GM06990 (cell line): ENCODE data around the gene TMEM121B.

Experiments used
- DNase-seq: peaks from one replicate; pipeline ENCODE4 v3.0.0-alpha.2; 2011; ENCODE audit not compliant: insufficient read length; ENCODE audit errors: extremely low read depth
- H3K27me3 ChIP-seq: replicated peaks from 2 replicates; pipeline ENCODE4 v1.6.0; 2011; ENCODE audit warnings: low read length; ENCODE audit not compliant: control insufficient read depth, insufficient read depth
- H3K36me3 ChIP-seq: 2 replicates; pipeline ENCODE4 v1.5.1; 2011; ENCODE audit warnings: low read length; ENCODE audit not compliant: control insufficient read depth, insufficient read depth
- H3K4me3 ChIP-seq: replicated peaks from 2 replicates; pipeline ENCODE4 v1.5.1; 2011; ENCODE audit warnings: low read depth, mild to moderate bottlenecking, control low read depth, low read length
- TF ChIP-seq, protein P1 (sequence below): IDR thresholded peaks from 2 replicates; pipeline ENCODE4 v1.5.1; 2011; ENCODE audit warnings: low read length, control low read depth, mild to moderate bottlenecking, inconsistent platforms; ENCODE audit not compliant: insufficient read depth, poor library complexity, severe bottlenecking

TMEM121B gene

GRCh38 chr22:17086788-17087497 lies 34.2 kb downstream of the TMEM121B start:
- Histone ChIP-seq H3K27me3 (no peaks in the 10 kb centered on the region), H3K36me3 (no peaks in the 10 kb centered on the region), H3K4me3 (no peak overlapping the region)
- TF ChIP-seq, protein P1, sequence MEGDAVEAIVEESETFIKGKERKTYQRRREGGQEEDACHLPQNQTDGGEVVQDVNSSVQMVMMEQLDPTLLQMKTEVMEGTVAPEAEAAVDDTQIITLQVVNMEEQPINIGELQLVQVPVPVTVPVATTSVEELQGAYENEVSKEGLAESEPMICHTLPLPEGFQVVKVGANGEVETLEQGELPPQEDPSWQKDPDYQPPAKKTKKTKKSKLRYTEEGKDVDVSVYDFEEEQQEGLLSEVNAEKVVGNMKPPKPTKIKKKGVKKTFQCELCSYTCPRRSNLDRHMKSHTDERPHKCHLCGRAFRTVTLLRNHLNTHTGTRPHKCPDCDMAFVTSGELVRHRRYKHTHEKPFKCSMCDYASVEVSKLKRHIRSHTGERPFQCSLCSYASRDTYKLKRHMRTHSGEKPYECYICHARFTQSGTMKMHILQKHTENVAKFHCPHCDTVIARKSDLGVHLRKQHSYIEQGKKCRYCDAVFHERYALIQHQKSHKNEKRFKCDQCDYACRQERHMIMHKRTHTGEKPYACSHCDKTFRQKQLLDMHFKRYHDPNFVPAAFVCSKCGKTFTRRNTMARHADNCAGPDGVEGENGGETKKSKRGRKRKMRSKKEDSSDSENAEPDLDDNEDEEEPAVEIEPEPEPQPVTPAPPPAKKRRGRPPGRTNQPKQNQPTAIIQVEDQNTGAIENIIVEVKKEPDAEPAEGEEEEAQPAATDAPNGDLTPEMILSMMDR: no peak
- no peak for DNase-seq

- Histone ChIP-seq H3K4me3 (no peak overlapping the region), H3K27me3 (no peaks in the 10 kb centered on the region), H3K36me3 (no peaks in the 10 kb centered on the region)
- TF ChIP-seq, protein P1: no peak
- no peak for DNase-seq
Measured at GRCh38 chr22:17086296-17086695, 34.9 kb downstream of the TMEM121B start.

DNA sequence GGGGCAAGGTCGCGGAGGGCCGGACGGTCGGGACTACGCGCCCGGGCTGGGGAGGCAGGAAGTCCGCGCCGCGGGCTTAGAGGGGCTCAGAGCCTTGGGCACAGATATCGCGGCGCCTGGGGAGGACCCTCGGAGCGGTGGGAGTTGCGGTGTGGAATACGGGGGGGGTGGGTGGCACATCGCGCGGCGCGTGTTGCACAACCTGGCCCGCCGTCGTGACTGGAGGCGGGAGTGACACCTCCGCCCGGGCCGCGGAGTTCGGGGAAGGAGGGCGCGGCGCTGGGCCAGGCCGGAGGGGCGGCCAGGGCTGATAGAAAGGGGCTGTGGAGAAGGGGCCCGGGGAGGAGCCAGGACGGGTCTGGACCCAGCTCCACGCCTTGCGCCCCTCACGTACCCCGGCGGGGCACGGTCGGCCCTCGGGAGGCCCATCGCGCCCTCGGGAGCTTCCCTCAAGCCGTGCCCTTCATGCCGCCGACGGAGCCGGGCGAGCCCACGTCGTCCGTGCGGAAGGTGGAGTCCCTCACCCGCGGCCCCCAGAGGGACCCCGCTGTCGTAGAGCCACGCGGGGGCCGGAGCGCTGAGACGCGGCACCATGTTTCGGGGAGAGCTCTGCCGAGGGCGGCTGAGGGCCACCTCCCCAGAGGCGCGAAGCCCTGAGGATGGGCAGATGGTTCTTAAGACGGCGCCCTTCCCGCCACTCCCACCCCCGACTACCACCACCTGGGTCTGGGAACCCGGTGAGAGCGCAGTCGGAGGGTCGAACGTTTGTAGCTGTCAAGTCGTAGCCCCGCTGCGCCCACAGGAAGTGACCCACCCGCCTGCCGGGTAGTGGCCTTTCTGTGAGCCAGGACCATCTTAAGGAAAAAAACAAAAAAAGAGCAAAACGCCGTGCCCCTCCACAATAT lies 35.6 kb downstream of the TMEM121B start:
- Histone ChIP-seq H3K36me3 (no peaks in the 10 kb centered on the region), H3K4me3 (peak overlapping the region; percentile 85), H3K27me3 (no peaks in the 10 kb centered on the region)
- DNase-seq: peak; percentile 49
- TF ChIP-seq, protein P1: no peak

DNA sequence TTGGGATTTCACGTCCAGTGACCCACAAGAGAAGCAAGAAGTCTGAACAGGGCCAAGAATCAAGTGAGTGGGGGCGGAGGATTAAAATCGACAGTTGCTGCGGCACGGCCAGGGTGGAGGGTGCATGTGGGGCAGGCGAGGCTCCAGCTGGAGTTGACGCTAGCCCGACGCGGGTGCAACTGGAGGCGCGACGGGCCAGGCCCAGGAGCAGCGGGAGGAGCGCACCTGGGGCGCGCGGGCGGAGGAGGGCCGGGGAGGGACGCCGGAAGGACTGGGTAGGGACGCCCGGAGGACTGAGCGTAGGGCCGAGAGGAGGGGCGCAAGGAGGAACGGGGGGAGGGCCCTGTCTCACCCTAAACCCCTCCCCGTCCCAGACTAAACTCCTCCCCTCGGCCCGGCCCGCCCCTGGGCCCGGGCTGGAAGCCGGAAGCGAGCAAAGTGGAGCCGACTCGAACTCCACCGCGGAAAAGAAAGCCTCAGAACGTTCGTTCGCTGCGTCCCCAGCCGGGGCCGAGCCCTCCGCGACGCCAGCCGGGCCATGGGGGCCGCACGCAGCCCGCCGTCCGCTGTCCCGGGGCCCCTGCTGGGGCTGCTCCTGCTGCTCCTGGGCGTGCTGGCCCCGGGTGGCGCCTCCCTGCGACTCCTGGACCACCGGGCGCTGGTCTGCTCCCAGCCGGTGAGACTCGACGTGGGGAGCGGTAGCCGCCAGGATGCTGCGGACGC lies 36.4 kb downstream of the TMEM121B start, which contains the start of gene IL17RA:
Gene IL17RA, plus strand, starts transcription at position 447 of the 723 bp plus-strand sequence. Its CDS starts 92 bp downstream, at position 539.
- Histone ChIP-seq H3K27me3 (no peaks in the 10 kb centered on the region), H3K36me3 (no peaks in the 10 kb centered on the region), H3K4me3 (peak within 1 kb of the TSS; percentile 85)
- DNase-seq: peak; percentile 93
- TF ChIP-seq, protein P1: no peak

DNA sequence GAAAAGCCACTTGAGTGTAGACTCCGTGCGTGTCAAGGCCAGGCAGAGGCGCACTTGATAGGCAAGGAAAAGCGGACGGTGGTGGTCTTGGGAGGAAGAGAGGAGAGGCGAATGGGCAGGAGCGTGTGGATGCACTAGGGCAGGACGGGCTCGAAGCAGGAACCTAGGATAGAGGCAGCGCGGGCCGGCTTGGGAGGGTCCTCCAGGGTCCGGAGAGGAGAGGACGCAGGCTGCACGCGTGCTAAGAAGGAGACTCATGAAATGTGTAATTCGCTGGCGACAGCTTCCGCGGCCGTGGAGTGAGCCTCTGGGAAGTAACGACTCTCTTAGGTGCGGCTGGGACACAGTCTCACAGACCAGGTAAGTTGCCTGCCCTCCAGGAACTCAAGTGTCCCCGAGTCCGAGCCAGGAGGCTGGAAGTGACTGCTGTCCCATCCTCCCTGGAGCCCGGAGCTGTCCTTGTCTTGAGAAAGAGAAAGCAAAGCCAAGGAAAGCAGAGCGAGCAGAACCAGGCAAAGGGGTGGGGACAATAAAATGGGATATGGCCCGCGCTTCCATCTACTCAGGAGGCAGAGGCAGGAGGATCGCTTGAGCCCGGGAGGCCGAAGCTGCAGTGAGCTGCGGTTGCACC lies 37.2 kb downstream of the TMEM121B start:
- DNase-seq: no peak
- TF ChIP-seq, protein P1: no peak
- H3K27me3 ChIP-seq: no peaks in the 10 kb centered on the region
- no peak overlapping the region; the same call in 1 of the 2 replicates for H3K4me3 ChIP-seq
- no peaks in the 10 kb centered on the region for H3K36me3 ChIP-seq
